Hepatocyte (in vitro differentiated cells): ENCODE results near the gene SRPK1.

Experiments
- EZH2phosphoT487 ChIP-seq: fragments of 200-600 bp; sonication (generic); IDR thresholded peaks from one replicate; pipeline ENCODE4 v1.6.1; 2018; ENCODE audit warnings: antibody characterized with exemption, mild to moderate bottlenecking, low read depth, moderate library complexity; ENCODE audit not compliant: unreplicated experiment, severe bottlenecking
- TF ChIP-seq, protein P1 (sequence below): fragments of 200-600 bp; sonication (generic); IDR thresholded peaks from 2 replicates; pipeline ENCODE4 v1.5.1; 2016; ENCODE audit warnings: antibody characterized with exemption, mild to moderate bottlenecking; ENCODE audit not compliant: poor library complexity

DNA sequence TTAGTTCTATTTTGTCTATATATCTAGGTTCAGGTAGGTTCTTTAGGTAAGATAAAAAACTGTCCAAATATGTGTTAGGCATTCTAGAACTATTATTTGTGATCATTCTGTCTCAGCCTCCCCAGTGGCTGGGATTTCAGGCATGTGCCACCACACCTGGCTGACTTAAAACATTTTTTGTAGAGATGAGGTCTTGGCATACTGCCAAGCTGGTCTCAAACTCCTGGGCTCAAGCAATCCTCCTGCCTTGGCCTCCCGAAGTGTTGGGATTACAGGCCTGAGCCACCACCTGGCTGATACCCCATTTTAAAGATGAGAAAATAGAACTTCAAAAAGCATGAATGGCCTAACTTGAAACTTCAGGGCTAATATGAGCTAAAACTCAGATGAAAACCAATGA is 81.9 kb downstream of the SRPK1 start:
- TF ChIP-seq, protein P1, sequence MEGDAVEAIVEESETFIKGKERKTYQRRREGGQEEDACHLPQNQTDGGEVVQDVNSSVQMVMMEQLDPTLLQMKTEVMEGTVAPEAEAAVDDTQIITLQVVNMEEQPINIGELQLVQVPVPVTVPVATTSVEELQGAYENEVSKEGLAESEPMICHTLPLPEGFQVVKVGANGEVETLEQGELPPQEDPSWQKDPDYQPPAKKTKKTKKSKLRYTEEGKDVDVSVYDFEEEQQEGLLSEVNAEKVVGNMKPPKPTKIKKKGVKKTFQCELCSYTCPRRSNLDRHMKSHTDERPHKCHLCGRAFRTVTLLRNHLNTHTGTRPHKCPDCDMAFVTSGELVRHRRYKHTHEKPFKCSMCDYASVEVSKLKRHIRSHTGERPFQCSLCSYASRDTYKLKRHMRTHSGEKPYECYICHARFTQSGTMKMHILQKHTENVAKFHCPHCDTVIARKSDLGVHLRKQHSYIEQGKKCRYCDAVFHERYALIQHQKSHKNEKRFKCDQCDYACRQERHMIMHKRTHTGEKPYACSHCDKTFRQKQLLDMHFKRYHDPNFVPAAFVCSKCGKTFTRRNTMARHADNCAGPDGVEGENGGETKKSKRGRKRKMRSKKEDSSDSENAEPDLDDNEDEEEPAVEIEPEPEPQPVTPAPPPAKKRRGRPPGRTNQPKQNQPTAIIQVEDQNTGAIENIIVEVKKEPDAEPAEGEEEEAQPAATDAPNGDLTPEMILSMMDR: no peak
- no peak for TF ChIP-seq EZH2phosphoT487
